Measurements from ENCODE around the gene SLC22A12. TPM values are rescaled to one million over a fixed set of nuclear protein-coding genes. Genes with fewer than 3 reads are reported as not detected.

The SLC22A12 gene
- total and polyA plus RNA-seq, 2 of the 8 experiments (the other 6 are each of a cell fraction or from before 2014, with no cell fraction given): not detected

- Histone ChIP-seq H2BK20ac (ENCODE audit: low read length) (no peak overlapping the region), H2BK15ac (ENCODE audit: low read length) (no peak overlapping the region), H3K79me2 (ENCODE audit: control insufficient read depth in 1 of 2, insufficient read depth in 2 of 2, low read length in 2 of 2) (no peaks in the 10 kb centered on the region), H3K23me2 (ENCODE audit: low read depth, low read length) (peaks cover 11% of the 10 kb centered on the region; the same call in 1 of the 2 replicates), H3K4me2 (ENCODE audit: insufficient read depth in 1 of 2, low read depth in 2 of 2, low read length in 2 of 2) (no peak overlapping the region), H3K79me1 (ENCODE audit: low read depth, low read length) (no peaks in the 10 kb centered on the region), H4K91ac (replicated peaks; ENCODE audit: insufficient read length, low read length) (no peak overlapping the region), H3K9ac (replicated peaks in 1 of 4; ENCODE audit: extremely low read depth in 1 of 4, low read depth in 3 of 4, low read length in 3 of 4) (no peak overlapping the region), H2BK5ac (ENCODE audit: low read depth, low read length) (no peak overlapping the region), H3K36me3 (ENCODE audit: control insufficient read depth in 2 of 4, insufficient read depth in 4 of 4, low read length in 3 of 4) (no peaks in the 10 kb centered on the region), H2AFZ (ENCODE audit: low read length) (no peak overlapping the region), H4K20me1 (replicated peaks in 1 of 2; ENCODE audit: control insufficient read depth in 1 of 2, insufficient read depth in 2 of 2, low read length in 2 of 2) (peaks cover 0 to 6% of the 10 kb centered on the region in 2 experiments), H2AK5ac (ENCODE audit: low read depth, low read length) (no peak overlapping the region), H4K8ac (ENCODE audit: extremely low read depth, insufficient read depth, low read length) (no peak overlapping the region), H2BK120ac (replicated peaks; ENCODE audit: low read depth, low read length) (no peak overlapping the region), H3K9me3 (ENCODE audit: insufficient read depth in 2 of 2, low read depth in 1 of 2, low read length in 1 of 2) (no peaks in the 10 kb centered on the region), H4K5ac (ENCODE audit: insufficient read length, low read depth, low read length) (no peak overlapping the region), H3K4me1 (replicated peaks in 1 of 4; ENCODE audit: control insufficient read depth in 3 of 4, insufficient read depth in 4 of 4, low read length in 3 of 4) (no peaks in the 10 kb centered on the region), H3K56ac (replicated peaks; ENCODE audit: insufficient read length, low read depth, low read length) (no peak overlapping the region), H2BK12ac (ENCODE audit: low read depth, low read length) (no peak overlapping the region), H3K4me3 (ENCODE audit: extremely low read depth in 1 of 4, insufficient read depth in 2 of 4, low read depth in 3 of 4, low read length in 4 of 4) (no peak overlapping the region), H3K27me3 (replicated peaks in 1 of 4; ENCODE audit: control insufficient read depth in 3 of 4, extremely low read depth in 1 of 4, insufficient read depth in 3 of 4, low read length in 3 of 4) (no peaks in the 10 kb centered on the region; a peak in 3 of 7 replicates), H3K23ac (ENCODE audit: insufficient read length) (no peak overlapping the region), H3K18ac (ENCODE audit: extremely low read depth, low read length) (no peak overlapping the region), H3K4ac (replicated peaks; ENCODE audit: insufficient read length, low read depth, low read length) (no peak overlapping the region), H3K27ac (ENCODE audit: low read depth, low read length) (no peak overlapping the region), H3K14ac (ENCODE audit: insufficient read length) (no peak overlapping the region)
- ChIA-PET CTCF (ENCODE audit: partially characterized antibody) (interaction anchor here (0.9 to 4.4 kb wide), 5 partner anchors 9 to 132 kb away, joined by 3 to 29 read pairs (median 4); no protein-coding TSS in a partner anchor), POLR2A (ENCODE audit: partially characterized antibody) (interaction anchor here (1.3 kb wide), 1 partner anchor 70 kb away, joined by 3 read pairs; no protein-coding TSS in a partner anchor)
- DNase-seq (ENCODE audit: low read depth in 1 of 2, low spot score in 2 of 2): no peak
- TF ChIP-seq FOSL1 (IDR thresholded peaks at IDR 0.05; ENCODE audit: insufficient read depth, low read depth, low read length): no peak
- no peak for TF ChIP-seq ATF3 (IDR thresholded peaks at IDR 0.05; ENCODE audit: insufficient read depth, low read depth, low read length)
- no peak for TF ChIP-seq SIN3A (conservative IDR thresholded peaks at IDR 0.05 in 1 of 2, IDR thresholded peaks at IDR 0.05 in 1 of 2; ENCODE audit: low read depth in 1 of 2, low read length in 2 of 2)
- TF ChIP-seq GTF2F1 (IDR thresholded peaks at IDR 0.05; ENCODE audit: borderline replicate concordance, low read depth, low read length): no peak
- 91% methylated on average over 17 of the region's 17 CpGs; no CpG with 5 or more reads in 1 of the 2 experiments for WGBS, 2 experiments (ENCODE audit: extremely low coverage in 1 of 2, insufficient coverage in 1 of 2, insufficient read length in 1 of 2, insufficient replicate concordance in 2 of 2, low coverage in 1 of 2, low lambda C conversion rate in 2 of 2, missing lambda C conversion rate in 1 of 2)
- FAIRE-seq: no peak
Measured at GRCh38 chr11:64581057-64581523, 9.9 kb upstream of the SLC22A12 start.

Measured in H1 (cell line).